ENCODE results near the gene ACTR5.

DNA sequence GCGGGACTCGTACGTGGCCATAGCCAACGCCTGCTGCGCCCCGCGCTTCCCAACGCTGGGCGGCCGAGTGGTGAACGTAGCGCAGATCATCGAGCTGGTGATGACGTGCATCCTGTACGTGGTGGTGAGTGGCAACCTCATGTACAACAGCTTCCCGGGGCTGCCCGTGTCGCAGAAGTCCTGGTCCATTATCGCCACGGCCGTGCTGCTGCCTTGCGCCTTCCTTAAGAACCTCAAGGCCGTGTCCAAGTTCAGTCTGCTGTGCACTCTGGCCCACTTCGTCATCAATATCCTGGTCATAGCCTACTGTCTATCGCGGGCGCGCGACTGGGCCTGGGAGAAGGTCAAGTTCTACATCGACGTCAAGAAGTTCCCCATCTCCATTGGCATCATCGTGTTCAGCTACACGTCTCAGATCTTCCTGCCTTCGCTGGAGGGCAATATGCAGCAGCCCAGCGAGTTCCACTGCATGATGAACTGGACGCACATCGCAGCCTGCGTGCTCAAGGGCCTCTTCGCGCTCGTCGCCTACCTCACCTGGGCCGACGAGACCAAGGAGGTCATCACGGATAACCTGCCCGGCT lies 20.6 kb upstream of the ACTR5 start:
- TF ChIP-seq, protein P1, sequence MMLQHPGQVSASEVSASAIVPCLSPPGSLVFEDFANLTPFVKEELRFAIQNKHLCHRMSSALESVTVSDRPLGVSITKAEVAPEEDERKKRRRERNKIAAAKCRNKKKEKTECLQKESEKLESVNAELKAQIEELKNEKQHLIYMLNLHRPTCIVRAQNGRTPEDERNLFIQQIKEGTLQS (IDR thresholded peaks at IDR 0.05): no peak
- TF ChIP-seq POLR2A (IDR thresholded peaks at IDR 0.05; ENCODE audit: borderline replicate concordance, extremely low read depth, insufficient read depth, insufficient read length): no peak
- no peak for TF ChIP-seq ZNF274 (IDR thresholded peaks at IDR 0.05; ENCODE audit: low read depth, low read length)

All from HCT116 (cell line).